OCI-LY1 (cell line): ENCODE measurements around the gene GBP7.

Experiments used
- CTCF ChIP-seq: fragments of 200-600 bp; sonication (generic), shearing (Covaris generic); IDR thresholded peaks from 2 replicates; pipeline ENCODE4 v1.5.1; 2017; ENCODE audit warnings: mild to moderate bottlenecking, antibody characterized with exemption, low read length, moderate library complexity, mixed read lengths
- EZH2 ChIP-seq: fragments of 200-600 bp; sonication (generic), shearing (Covaris generic); IDR thresholded peaks from 2 replicates; pipeline ENCODE4 v1.8.0; 2017; ENCODE audit warnings: borderline replicate concordance, mixed run types, mild to moderate bottlenecking, antibody characterized with exemption, low read length, moderate library complexity, mixed read lengths

GRCh38 chr1:89143484-89143883, 32.3 kb downstream of the GBP7 start:
- TF ChIP-seq CTCF (no peak), EZH2 (no peak)
